Measurements from ENCODE around the gene AURKA.

Gene AURKA

DNA sequence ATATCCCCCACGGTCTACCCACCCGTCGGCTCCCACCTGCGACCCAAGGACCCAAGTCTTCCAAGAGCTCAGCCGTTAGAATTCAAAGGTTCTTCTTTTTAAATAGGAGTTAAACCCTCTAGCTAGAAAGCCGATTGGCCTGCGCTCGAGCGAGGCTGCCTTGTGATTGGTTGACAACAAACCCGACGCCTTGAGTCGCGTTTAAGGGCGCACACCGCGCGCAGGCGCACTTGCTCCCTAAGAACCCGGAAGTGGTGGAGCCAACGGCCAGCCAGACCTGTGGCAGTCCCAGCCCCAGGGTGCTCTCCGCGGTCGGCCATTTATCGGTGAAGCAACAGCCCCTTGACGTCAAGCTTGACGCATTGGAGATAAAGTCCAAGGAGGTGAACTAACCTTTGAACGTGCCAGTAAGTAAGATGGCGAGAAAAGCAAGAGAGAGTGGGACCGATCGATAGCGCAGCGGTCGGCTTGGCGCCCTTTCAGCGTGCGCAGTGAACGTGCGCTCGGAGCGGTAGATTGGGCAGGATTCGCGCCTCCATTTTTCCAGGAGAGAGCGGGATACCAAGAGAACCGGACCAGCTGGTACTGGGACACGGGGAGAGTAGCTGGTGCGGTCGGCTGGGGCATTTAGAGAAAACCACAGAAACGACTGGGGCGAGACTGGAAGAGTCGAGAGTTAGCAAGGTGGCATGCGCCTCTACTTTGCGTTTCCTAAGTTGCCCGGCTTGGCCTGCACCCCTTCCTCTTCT, at the start of gene AURKA, which contains the start of gene CSTF1:
Gene AURKA (minus strand): TSS at position 84 of the 749 bp plus-strand sequence. CDS start 4,018 bp downstream, outside the sequence.
Gene CSTF1 (plus strand): TSS at position 514 of the 749 bp plus-strand sequence. CDS start 2,908 bp downstream, outside the sequence.
- peak; percentile 99 for DNase-seq

DNA sequence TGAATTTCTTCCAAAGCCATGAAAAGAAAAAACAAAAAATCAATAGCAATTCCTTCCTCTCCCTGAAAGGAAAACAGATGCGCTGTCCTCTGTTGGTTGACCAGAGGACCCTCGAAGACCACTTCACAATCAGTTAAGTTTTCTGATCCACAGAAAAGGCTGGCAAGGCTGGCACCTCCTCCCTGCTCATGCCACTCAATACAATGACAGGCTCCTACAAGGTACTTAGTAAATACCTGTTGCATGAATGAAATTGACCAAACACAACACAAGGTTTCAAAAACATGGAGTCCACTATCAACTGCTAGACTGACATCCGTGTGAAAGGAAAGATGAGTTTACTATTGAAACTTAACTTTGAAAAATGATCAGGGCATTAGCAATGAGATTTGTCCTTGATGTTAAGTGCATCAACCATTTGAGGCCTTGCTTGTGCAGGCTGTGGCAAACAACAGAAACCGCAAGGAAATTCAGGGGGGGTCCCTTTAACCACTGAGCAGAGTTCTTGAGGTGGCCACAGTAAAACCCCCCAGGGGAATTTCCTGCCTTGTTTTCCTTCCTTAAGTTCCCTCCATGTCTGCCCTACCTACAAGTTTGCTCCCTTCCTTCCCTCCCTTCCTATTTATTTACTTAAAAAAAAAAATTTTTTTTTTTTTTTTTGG, 48.5 kb upstream of the AURKA start:
- DNase-seq, result peak; percentile 72

DNA sequence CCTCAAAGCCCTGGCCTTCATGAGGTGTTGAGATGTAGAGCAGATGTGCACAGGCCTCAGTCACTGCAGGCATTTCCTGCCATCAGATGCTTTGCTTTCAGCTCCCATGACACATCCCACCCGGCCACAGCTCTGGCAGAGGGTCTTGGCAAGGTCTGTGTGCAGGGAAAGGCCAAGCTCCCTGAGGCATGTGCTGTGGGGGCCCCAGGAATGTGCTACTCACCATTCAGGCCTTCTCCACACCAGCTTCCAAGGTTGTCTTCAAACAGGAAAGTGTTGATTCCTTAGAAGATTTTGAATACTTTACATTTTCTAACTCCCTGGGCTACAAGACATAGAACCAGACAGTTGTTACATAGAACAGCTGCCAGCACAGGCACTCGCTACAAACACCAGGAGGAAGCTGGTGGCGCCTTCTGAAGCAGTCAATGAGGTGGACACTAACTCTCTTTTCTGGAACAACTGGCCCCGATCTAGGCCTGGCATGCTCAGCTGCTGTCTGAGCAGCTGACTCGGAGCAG, 47.8 kb upstream of the AURKA start:
- peak; percentile 65 for DNase-seq

DNA sequence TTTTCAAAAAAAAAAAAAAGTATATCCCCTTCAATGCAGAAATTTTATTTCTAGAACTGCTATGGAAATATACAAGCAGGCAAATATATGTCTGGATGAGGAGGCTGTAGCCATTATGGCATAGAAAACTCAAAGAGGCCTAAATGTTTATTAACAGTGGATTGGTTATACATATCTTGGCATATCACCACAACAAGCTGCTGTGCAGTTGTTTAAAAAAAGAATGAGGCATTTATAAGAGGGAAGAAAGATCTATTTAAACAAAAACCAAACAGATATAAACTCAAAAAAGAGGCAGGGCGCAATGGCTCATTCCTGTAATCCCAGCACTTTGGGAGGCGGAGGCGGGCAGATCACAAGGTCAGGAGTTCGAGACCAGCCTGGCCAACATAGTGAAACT, 46.3 kb upstream of the AURKA start:
- no peak for DNase-seq

DNA sequence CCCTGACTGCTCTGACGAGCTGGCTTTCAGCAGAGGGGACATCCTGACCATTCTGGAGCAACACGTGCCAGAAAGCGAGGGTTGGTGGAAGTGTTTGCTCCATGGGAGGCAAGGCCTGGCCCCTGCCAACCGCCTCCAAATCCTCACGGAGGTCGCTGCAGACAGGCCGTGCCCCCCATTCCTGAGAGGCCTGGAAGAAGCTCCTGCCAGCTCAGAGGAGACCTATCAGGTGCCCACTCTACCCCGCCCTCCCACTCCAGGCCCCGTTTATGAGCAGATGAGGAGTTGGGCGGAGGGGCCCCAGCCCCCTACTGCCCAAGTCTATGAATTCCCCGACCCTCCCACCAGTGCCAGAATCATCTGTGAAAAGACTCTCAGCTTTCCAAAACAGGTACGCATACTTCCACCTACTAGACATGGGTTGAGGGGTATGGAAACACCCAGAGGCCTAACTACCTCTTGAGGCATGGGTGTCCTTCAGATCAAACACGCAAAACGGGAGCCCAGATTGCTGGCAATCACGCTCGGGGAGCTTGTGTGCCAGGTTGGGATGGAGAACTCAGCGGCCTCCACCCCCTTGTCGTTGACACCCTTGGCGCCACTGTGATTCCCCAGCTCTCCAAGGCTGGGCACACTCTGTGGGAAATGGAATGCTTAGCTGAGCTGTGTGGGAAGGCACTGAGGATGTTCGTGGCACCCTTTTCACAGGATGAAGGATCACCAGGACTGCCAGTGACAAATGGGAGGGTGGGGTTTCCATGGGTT, 45.4 kb upstream of the AURKA start:
- peak; percentile 50 for DNase-seq

DNA sequence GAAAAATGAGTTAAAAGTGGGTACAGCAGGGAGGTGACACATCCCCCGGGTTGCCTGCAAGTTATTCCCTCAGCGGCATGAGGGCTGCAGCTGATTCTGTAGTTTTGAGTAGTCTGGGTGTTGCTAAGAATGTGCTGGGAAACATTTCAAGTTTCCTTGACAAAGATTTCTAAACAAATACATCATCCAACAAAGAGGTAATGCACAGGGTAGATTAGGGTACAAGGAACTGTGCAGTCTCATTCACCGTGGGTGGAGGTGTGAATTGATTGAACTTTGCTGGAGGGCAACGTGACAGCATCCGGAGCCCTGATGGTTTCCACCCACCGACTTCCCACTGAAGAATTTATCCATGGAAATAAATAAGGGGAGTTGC, 41.9 kb upstream of the AURKA start:
- DNase-seq, result peak; percentile 46

DNA sequence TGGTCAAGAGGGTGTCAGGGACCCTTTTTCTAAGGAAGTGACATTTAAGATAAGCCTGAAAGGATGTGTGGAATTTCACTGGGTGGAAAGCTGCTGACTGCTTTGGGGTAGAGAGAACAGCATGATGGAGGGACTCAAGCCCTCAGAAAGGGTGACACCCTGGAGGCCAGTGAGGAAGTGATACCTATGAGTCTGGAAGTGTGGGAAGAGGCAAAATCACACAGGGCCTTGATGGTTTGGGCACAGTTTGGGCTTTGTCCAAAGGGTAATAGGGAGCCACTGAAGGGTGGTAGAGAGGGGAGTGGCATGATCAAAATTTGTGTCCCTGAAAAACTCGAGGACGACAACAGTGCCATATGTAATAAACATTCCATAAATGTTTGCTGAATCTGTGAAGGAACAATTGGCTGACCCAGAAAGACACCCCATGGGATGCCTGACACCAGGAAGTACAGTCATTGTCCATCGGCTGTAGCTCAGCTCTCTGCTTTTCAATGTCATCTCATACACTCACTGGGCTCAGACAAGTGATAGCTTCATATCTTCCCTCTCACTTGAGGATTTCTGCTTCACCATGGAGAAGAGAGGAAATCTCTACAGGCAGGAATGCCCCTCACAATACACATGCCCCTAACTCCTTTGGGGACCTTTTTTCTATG, 41.3 kb upstream of the AURKA start:
- DNase-seq, result peak; percentile 38

DNA sequence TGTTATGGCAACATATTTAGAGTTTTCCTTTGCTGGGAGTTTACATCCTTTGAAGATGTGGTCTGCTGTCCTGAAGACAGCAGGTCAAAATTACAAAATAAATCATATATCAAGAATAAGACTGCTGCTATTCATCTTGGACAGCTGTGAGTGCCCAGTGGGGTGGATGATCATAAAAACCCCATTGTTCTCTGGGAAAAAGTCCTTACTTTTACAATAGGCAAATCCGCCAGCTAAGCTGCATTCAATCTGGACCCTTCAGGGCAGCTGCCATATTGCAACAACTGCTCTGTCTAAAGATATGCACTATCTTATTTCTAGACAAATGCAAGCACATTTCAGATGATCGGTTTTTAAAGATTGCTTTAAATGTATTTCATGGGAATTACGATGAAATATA, 39.5 kb upstream of the AURKA start:
- DNase-seq, result no peak

DNA sequence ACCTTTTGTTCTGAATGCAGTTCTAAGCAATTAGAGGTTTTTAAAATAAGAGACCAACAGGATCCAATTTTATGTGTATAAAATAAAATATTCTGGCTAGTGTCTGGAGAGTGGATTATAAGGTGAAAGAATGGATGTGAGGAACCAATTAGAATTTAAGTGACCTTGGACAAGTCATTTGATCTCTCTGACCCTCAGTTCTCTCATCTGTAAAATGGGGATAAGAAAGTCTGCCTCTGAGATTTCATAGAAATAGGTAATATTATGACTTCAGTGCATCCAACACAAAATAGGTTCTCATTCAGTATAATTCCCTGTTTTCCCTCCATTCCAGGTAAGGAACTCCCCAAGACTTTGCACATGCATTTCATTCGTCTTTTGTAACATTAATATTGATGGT, 38.9 kb upstream of the AURKA start:
- DNase-seq, result no peak

DNA sequence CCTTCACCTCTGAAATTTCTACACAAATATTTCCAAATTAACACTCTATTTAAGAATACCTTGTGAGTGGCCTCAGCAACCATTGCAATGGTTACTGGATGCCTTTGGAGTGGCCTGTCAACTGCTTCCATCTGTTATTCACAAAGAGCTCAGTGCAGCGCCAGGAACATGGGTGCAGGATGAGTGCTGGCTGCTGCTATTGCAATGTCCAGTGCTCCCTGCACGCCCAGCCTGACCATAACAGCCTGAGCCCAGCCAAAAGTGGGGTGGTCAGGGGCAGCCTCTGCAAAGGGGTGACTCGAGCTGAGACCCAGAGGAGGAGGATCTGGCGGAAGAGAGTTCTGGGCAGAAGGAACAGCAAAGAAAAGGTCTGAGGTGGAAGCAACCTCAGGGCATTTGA, 38.4 kb upstream of the AURKA start:
- peak; percentile 49 for DNase-seq

DNA sequence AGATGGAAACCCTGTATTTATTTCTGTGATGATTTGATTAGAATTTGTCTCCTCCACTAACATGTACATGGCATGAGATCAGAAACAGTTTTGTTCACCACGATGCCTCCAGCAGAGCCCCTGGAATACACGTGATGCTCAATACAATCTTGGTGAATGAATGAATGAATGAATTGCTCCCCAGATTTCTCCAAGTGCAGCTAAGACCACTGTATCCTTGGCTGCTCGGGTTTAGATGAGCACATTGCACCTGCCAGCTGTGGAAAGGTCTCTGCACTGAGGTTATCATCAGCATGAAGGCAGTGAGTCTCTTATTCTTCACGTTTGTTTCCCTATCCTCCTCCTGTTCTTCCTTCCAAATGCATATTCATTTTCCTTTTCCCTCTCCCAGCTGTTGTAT, 37.9 kb upstream of the AURKA start:
- DNase-seq, result peak; percentile 53

DNA sequence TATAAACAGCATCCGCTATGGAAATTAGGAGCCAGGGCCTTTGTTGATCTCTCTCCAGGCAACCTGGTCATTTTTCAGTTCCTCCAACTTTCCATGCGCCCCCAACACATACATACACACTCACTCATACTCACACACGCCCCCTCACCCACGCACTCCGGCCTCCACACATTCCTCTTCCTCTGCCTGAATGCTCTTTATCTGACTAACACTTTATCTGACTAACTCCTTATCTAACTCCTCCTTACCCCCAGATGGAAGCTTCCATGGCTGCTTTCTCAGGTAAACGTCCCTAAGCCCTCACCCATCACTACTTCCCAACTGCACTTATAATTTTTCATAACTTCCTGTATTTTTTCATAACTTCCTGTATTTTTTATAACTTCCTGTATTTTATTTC, 37.5 kb upstream of the AURKA start:
- peak; percentile 66 for DNase-seq

DNA sequence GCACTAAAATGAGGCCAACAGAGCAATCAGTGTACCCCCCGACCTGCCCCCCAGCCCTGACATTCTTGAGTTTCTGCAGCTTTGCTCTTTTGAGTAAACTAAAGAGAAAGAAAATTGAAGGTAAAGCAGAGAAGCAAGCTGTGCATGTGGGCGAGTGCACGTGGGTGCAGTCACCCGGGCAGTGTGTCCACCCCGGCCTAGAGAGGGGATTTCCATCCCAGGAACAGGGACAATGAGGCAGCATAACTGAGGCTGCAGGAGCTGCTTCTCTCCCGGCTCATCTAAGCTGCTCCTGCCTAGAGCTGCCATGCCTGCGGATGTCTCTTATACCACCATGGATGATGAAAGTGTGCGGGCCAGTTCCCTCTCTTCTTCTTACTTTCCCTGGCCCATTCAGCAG, 36.9 kb upstream of the AURKA start:
- DNase-seq, result peak; percentile 54

DNA sequence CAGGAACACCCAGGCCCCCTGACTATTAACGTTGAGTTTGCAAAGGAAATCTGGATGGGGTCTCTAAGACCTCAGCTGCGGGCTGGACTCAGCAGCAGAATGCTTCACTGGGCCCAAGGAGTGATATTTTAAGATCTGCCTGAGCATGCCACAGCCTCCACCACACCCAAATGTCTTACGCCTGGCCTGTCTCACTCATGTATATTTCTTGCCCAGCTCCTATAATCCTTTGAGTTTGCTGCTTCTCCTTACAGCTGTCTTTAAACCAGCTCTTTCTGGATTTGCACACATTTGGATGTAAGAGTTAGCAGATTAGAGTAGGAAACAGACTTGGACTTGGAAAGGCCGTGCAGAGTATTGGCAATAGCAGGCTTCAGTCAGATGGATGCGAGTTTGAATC, 36.4 kb upstream of the AURKA start:
- DNase-seq, result peak; percentile 47

DNA sequence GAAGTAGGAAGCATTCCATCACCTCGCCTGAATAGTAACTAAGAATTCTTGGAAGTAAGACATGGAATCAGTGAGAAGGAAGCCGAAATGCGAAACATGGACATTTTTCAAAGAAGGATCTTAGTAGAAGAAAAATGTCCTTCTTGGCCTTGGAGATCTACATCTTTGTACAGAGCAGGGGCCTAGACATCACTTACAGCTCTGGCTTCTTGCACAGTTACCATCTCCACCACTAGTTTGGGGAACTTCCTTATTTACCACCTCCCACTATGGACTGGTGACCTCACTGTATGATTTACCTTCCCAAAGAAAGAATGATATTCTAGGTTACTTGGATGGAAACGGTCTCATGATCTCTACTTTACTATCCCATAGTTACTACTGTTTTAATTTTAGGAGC, 35.8 kb upstream of the AURKA start:
- no peak for DNase-seq

DNA sequence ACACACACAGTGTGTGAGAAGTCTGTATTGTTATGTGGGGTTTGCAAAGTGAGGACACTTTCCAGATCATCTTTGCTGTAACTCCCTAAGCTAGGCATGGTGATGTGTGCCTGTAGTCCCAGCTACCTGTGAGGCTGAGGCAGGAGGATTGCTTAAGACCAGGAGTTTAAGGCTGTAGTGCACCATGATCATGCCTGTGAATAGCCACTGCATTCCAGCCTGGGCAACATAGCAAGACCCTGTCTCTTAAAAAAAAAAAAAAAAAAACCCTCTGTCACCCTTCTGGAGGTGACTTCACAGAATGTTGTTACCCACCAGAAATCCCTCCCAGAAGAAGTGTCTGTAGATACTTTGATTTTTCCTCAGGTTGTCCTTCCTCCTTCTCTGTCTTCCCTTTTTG, 34.9 kb upstream of the AURKA start:
- peak; percentile 38 for DNase-seq

DNA sequence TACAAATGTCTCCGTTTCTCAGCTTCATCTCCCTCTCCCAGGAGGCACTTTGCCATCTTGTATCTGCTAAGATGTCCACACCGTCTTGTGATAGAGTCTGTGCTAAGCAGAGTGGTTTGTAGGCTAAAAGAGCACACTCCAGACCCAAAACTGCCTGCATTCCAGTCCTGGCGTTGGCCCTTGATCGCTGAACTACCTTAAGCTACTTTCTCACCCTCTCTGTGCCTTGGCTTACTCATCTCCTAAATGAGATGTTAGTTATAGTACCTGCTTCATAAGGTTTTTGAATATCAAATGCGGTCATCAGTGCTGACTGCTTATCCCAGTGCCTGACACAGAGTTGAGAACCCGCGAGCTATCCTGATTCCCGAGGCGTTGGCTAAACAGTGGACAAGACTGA, 34.0 kb upstream of the AURKA start:
- DNase-seq, result no peak

DNA sequence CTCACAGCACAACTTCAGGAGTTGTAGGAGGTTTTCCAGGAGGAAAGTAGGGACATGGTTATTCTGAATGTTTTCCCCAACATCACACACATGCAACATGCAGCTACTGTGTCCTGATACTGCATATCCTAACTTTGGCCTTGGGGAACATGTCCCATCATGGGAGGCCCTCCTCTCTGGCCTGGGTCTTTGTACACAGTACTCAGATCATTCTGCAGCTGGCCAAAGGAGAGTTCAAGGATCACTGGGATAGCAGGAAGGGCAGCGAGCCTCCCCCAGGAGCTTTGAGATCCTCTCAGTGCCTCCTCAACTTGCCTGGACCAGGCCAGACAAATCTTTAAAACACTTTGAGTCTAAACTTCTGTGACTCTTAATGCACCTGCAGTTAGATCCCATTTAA, 32.9 kb upstream of the AURKA start:
- DNase-seq, result no peak

DNA sequence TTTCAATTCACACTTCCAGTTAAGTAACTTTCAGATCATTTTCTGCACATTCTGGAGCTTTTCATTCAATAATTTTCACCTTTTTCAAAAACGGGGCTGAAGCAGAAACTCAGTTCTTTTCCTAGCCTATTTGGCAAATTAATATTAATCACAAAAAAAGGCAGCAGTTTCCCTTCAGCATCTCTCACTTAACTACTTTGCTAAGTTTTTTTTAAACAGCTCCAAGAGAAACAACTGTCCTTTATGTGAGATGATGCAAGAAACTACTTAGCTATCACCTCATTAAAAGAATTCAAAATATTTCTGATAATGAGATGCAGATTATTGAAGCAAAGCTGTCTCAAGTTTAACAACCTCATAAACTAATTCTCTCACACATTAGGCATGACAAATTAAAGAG, 31.9 kb upstream of the AURKA start:
- DNase-seq, result no peak

DNA sequence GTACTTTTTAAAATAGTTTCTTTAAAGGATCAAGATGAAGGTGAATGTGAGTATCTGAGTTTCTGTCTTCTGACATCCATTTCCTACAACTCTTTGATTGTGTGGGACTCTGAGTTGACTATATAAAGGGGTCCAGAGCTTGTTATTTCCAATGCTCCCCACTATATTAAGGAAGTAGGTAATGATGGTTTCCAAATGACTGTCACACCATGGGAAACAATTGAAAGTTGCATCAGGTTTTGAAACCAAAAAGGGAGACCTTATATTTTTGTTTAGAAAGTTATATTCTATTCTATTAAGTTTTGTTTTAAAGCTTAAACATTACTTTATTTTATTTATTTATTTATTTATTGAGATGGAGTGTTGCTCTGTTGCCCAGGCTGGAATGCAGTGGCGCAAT, 31.2 kb upstream of the AURKA start:
- DNase-seq, result no peak

DNA sequence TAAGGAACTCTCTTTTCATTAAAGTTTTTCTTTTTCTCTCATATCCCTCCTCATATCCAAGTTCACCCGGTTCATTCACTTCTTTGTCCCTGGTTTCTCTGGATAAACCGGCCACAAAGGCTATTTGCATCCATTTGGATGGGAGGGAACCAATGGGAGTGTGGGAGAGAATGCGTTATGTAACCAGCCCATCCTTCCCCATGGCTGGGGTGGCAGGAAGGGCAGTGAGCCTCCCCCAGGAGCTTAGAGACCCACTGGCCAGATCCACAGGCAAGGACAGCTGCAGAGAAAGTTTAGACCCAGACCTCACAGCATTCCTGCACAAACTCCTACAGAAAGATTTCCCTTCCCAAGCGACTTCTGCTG, 30.8 kb upstream of the AURKA start:
- DNase-seq, result peak; percentile 44

DNA sequence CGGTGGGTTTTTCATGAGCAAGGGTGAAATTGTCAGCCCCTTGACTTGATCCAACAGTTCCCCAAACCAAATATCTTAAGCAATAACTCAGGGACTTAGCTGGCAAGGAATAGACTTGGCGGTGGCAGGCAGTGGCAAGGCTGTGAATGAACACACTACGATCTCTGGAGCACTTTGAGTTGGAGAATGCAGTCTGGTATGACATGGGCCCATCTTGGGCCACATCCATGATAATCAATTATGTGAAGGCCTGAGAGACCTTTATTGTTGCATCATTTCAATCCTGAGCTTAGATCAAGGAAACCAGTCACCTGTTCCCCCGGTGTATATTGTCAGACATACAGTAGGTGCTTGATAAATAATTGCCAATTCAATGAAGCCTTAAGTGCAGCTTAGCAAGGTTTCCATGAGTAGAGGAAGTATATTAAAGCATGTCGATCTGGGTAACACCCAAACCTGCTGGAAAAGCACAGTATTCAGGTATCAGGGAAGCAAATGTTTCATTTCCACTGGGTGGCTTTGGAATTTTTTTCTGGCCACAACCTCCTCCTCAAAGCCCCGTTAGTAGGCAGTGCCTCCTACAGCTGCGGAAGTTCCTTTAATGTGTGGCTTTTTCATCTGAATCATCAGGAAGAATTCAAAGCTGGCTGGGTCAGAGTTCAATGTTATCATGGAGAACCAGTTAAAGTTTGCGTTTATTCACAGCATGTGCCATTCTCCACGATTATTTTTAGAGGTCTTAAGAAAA, 30.2 kb upstream of the AURKA start:
- DNase-seq, result peak; percentile 44

Measured in activated CD8-positive, alpha-beta memory T cell treated with anti-CD3 and anti-CD28 coated beads for 24 hours (primary cell).